ENCODE data around the gene RBCK1. TPM values are rescaled to one million over a fixed set of nuclear protein-coding genes. Genes with fewer than 3 reads are reported as not detected.

Gene RBCK1
- total RNA-seq, 1 donor from 2014 or later: 202 TPM

DNA sequence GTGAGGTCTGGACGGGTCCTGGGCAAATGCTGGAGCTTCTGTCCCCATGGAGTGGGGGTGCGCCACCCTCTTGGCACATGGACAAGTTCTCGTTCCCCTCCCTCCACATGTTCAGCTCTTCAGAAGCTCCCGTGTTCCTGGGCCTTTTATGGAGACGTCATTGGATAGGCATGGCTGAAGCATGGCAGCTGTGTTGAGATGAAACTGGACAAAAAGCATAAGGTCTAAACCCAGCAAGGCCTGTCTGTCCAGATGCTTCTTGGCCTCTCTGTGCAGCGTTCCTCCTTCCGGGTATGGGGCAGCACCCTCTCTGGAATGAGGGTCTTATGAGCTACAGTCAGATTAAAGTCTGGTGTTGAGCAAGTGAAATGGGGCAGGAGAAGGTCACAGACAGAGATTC is 27.5 kb downstream of the RBCK1 start:
- H3K27me3 ChIP-seq (ENCODE audit: control insufficient read depth, insufficient read depth, low read length): no peaks in the 10 kb centered on the region
- no peak overlapping the region for H3K4me3 ChIP-seq (ENCODE audit: low read depth, low read length)
- DNase-seq (ENCODE audit: low read depth) (no peak), FAIRE-seq (peak; percentile 32)
- TF ChIP-seq, protein P1, sequence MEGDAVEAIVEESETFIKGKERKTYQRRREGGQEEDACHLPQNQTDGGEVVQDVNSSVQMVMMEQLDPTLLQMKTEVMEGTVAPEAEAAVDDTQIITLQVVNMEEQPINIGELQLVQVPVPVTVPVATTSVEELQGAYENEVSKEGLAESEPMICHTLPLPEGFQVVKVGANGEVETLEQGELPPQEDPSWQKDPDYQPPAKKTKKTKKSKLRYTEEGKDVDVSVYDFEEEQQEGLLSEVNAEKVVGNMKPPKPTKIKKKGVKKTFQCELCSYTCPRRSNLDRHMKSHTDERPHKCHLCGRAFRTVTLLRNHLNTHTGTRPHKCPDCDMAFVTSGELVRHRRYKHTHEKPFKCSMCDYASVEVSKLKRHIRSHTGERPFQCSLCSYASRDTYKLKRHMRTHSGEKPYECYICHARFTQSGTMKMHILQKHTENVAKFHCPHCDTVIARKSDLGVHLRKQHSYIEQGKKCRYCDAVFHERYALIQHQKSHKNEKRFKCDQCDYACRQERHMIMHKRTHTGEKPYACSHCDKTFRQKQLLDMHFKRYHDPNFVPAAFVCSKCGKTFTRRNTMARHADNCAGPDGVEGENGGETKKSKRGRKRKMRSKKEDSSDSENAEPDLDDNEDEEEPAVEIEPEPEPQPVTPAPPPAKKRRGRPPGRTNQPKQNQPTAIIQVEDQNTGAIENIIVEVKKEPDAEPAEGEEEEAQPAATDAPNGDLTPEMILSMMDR (IDR thresholded peaks at IDR 0.05; ENCODE audit: insufficient read depth, low read length, severe bottlenecking): no peak
- peaks cover 34% of the 10 kb centered on the region for H3K36me3 ChIP-seq (ENCODE audit: control insufficient read depth, insufficient read depth, low read length)

DNA sequence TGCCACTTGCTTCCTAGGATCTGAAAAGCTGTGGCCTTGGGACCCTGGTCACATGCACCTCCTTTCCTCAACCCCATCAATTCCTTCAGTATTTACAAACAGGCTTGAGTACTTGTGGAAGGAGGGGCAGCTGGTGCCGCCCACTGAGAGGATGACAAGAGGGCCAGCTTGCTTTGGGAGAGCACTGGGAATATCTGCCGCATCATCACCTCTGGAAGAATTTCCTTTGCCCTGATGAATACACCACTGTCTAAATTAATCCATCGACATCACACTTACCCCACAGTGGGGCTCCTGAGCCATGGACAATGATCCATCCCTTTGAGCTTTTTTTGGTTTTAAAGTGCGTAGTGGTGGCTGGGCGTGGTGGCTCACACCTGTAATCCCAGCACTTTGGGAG is 28.4 kb downstream of the RBCK1 start:
- H3K4me3 ChIP-seq (ENCODE audit: low read depth, low read length): no peak overlapping the region
- FAIRE-seq: no peak

DNA sequence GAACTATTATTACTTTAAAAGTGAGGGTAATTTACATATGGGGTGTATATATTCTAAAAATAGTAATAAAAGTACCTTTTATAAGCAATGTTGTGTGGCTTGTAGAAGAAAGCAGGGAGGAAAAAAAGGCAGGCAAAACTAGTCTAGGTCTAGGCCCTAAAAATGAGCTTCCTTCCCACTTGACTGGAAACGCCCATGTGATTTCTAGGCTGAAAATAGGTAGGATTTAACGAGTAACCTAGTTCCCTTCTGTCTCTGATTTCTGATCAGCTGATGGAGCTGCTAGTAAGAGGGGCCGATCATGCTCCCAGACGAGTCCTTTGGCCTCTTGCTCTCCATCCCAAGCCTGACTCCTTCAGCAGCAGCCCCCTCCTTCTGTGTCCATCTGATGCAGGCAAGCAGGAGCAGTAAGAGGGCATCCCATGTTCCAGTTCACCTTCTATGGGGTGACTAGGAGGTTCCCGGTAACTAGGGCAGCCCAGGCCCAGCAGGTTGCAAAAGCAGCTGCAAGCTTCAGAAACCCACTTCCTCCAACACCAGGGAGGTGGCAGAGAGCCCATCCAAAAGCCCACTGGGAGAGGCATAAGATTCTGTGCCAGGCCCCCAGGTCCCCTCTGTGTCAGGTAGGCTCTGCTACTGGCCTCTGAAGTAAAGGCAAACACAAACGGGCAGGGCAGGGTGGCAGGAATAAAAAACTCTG is 29.8 kb downstream of the RBCK1 start:
- DNase-seq (ENCODE audit: low read depth) (no peak), FAIRE-seq (no peak)
- TF ChIP-seq, protein P1 (IDR thresholded peaks at IDR 0.05; ENCODE audit: insufficient read depth, low read length, severe bottlenecking): no peak
- H3K36me3 ChIP-seq (ENCODE audit: control insufficient read depth, insufficient read depth, low read length): peaks cover 33% of the 10 kb centered on the region
- H3K27me3 ChIP-seq (ENCODE audit: control insufficient read depth, insufficient read depth, low read length): no peaks in the 10 kb centered on the region
- no peak overlapping the region for H3K4me3 ChIP-seq (ENCODE audit: low read depth, low read length)

More for the DNA sequence above, 28.4 kb downstream of the RBCK1 start:
- TF ChIP-seq, protein P1 (IDR thresholded peaks at IDR 0.05; ENCODE audit: insufficient read depth, low read length, severe bottlenecking): no peak
- H3K36me3 ChIP-seq (ENCODE audit: control insufficient read depth, insufficient read depth, low read length): peaks cover 35% of the 10 kb centered on the region
- H3K27me3 ChIP-seq (ENCODE audit: control insufficient read depth, insufficient read depth, low read length): no peaks in the 10 kb centered on the region
- DNase-seq (ENCODE audit: low read depth): no peak

DNA sequence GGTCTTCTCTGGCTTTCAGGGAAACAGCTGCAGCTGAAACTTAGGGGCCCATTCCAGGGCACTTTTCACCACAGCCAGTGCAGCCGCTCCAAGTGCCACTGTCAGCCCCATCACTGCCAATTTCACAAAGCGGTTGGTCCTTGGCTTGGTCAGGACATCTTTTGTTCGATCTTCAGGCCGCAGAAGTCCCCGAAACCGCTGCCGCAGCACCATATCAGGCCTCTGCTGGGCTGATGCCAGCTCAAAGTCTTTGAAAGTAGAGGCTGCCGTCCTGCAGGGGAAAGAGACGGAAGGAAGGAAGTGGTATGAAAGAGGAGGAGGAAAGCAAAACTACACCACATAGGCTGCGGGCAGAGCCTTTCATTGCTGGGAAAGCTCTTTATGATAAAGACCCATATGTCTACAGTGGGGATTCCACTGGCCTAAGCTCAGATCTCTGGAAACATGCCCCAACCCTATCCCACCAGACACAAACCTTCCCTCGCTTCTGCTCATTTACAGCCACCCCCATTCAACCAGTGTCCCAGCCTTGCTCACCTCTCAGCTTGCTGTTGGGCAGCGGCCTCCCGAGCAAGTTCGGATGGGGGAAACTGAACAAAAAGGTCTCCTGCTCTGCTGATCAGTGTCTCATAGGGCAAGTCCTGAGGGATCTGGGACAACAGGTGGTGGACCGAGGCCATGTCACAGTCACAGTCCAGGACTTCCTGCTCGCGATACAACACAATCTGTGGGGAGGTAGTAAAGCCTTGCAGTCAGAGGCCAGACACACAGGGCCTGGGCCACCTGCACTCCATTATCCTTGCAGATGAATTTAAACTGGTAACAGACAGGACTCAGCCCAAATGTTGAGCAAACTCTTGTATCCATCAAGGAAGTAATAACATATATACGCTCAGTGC is 30.7 kb downstream of the RBCK1 start:
- Histone ChIP-seq H3K27me3 (ENCODE audit: control insufficient read depth, insufficient read depth, low read length) (no peaks in the 10 kb centered on the region), H3K36me3 (ENCODE audit: control insufficient read depth, insufficient read depth, low read length) (peaks cover 35% of the 10 kb centered on the region), H3K4me3 (ENCODE audit: low read depth, low read length) (no peak overlapping the region)
- FAIRE-seq (peak; percentile 50), DNase-seq (ENCODE audit: low read depth) (no peak)
- TF ChIP-seq, protein P1 (IDR thresholded peaks at IDR 0.05; ENCODE audit: insufficient read depth, low read length, severe bottlenecking): no peak

DNA sequence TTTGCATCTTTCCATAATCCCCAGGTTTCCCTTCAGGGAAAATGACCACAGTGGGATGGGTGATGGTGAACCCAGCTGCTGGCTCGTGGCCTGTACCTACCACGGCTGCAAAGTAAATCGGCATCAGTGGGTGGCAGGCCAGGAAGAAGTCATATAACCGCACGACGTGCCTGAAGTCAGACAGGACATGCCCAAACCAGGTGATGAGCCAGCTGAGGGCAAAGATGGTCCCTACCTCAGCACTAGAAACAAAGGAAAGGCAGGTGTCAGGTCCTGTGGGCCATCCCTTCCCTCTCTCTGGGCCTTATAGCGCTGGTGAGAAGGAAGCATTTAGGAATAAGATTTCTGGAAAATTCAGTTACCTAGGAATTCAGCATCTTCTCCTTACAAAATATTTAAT is 32.0 kb downstream of the RBCK1 start:
- H3K27me3 ChIP-seq (ENCODE audit: control insufficient read depth, insufficient read depth, low read length): no peaks in the 10 kb centered on the region
- no peak overlapping the region for H3K4me3 ChIP-seq (ENCODE audit: low read depth, low read length)
- TF ChIP-seq, protein P1 (IDR thresholded peaks at IDR 0.05; ENCODE audit: insufficient read depth, low read length, severe bottlenecking): no peak
- peaks cover 41% of the 10 kb centered on the region for H3K36me3 ChIP-seq (ENCODE audit: control insufficient read depth, insufficient read depth, low read length)
- FAIRE-seq (no peak), DNase-seq (ENCODE audit: low read depth) (no peak)
